Loucy (cell line): Measurements from ENCODE around the gene RTN4RL2.

Experiments
- H2AFZ ChIP-seq: fragments of 200-600 bp; sonication (generic); 2 replicates; pipeline ENCODE4 v1.6.0; 2016; ENCODE audit warnings: antibody characterized with exemption, mild to moderate bottlenecking, low read length, moderate library complexity
- H3F3A ChIP-seq: fragments of 200-600 bp; 2 replicates; pipeline ENCODE4 v1.6.0; 2016; ENCODE audit warnings: antibody characterized with exemption, low read depth, mild to moderate bottlenecking
- H3K27me3 ChIP-seq: fragments of 200-600 bp; sonication (generic); 2 replicates; pipeline ENCODE4 v1.6.1; 2014; ENCODE audit warnings: low read length, mild to moderate bottlenecking; ENCODE audit not compliant: insufficient read depth, poor library complexity, severe bottlenecking
- H3K36me3 ChIP-seq: fragments of 200-600 bp; sonication (generic); 2 replicates; pipeline ENCODE4 v1.6.1; 2016; ENCODE audit warnings: low read length; ENCODE audit not compliant: insufficient read depth
- H3K4me1 ChIP-seq: fragments of 200-600 bp; sonication (generic); 2 replicates; pipeline ENCODE4 v1.5.1; 2014; ENCODE audit warnings: low read length, mild to moderate bottlenecking; ENCODE audit not compliant: insufficient read depth, poor library complexity, severe bottlenecking
- H3K4me2 ChIP-seq: fragments of 200-600 bp; sonication (generic); 2 replicates; pipeline ENCODE4 v1.6.0; 2014; ENCODE audit warnings: antibody characterized with exemption, low read length, low read depth, mild to moderate bottlenecking; ENCODE audit not compliant: poor library complexity, severe bottlenecking
- H3K4me3 ChIP-seq: fragments of 200-600 bp; sonication (generic); 2 replicates; pipeline ENCODE4 v1.5.1; 2014; ENCODE audit warnings: low read length, mild to moderate bottlenecking, mixed read lengths; ENCODE audit not compliant: poor library complexity, severe bottlenecking
- H3K79me2 ChIP-seq: fragments of 200-600 bp; sonication (generic); 2 replicates; pipeline ENCODE4 v1.6.1; 2014; ENCODE audit warnings: low read length; ENCODE audit not compliant: insufficient read depth
- H3K9ac ChIP-seq: fragments of 200-600 bp; sonication (generic); 2 replicates; pipeline ENCODE4 v1.6.0; 2014; ENCODE audit warnings: mild to moderate bottlenecking, low read depth, low read length, moderate library complexity; ENCODE audit not compliant: poor library complexity, severe bottlenecking
- H3K9me2 ChIP-seq: fragments of 200-600 bp; sonication (generic); replicated peaks from 2 replicates; pipeline ENCODE4 v1.6.1; 2016; ENCODE audit warnings: low read depth, low read length, mixed read lengths
- H3K9me3 ChIP-seq: fragments of 200-600 bp; sonication (generic); 2 replicates; pipeline ENCODE4 v1.6.1; 2014; ENCODE audit warnings: mild to moderate bottlenecking, antibody characterized with exemption, low read length, low read depth; ENCODE audit not compliant: insufficient read depth
- H4K20me1 ChIP-seq: fragments of 200-600 bp; sonication (generic); 2 replicates; pipeline ENCODE4 v1.6.0; 2014; ENCODE audit warnings: antibody characterized with exemption, low read length, mild to moderate bottlenecking; ENCODE audit not compliant: insufficient read depth, poor library complexity, severe bottlenecking
- EZH2phosphoT487 ChIP-seq: fragments of 200-600 bp; IDR thresholded peaks from 2 replicates; pipeline ENCODE4 v1.6.1; 2018; ENCODE audit warnings: antibody characterized with exemption, mild to moderate bottlenecking, moderate library complexity, borderline replicate concordance
- TF ChIP-seq, protein P1 (sequence below): fragments of 200-600 bp; sonication (generic); conservative IDR thresholded peaks from 2 replicates; pipeline ENCODE4 v1.5.1; 2014; ENCODE audit warnings: mild to moderate bottlenecking, antibody characterized with exemption, low read length

Gene RTN4RL2

GRCh38 chr11:57477507-57478189 lies 17.3 kb downstream of the RTN4RL2 start:
- H3K36me3 ChIP-seq = no peaks in the 10 kb centered on the region
- H3K9me2 ChIP-seq = no peaks in the 10 kb centered on the region
- H4K20me1 ChIP-seq = no peaks in the 10 kb centered on the region
- H3K79me2 ChIP-seq = no peaks in the 10 kb centered on the region; the same call in 1 of the 2 replicates
- H3F3A ChIP-seq = no peaks in the 10 kb centered on the region
- H3K27me3 ChIP-seq = no peaks in the 10 kb centered on the region
- H3K9me3 ChIP-seq = no peaks in the 10 kb centered on the region
- H3K4me1 ChIP-seq = peaks cover 32% of the 10 kb centered on the region
- no peak overlapping the region for H3K4me3 ChIP-seq
- H3K9ac ChIP-seq = no peak overlapping the region
- no peak overlapping the region for H3K4me2 ChIP-seq
- TF ChIP-seq, protein P1, sequence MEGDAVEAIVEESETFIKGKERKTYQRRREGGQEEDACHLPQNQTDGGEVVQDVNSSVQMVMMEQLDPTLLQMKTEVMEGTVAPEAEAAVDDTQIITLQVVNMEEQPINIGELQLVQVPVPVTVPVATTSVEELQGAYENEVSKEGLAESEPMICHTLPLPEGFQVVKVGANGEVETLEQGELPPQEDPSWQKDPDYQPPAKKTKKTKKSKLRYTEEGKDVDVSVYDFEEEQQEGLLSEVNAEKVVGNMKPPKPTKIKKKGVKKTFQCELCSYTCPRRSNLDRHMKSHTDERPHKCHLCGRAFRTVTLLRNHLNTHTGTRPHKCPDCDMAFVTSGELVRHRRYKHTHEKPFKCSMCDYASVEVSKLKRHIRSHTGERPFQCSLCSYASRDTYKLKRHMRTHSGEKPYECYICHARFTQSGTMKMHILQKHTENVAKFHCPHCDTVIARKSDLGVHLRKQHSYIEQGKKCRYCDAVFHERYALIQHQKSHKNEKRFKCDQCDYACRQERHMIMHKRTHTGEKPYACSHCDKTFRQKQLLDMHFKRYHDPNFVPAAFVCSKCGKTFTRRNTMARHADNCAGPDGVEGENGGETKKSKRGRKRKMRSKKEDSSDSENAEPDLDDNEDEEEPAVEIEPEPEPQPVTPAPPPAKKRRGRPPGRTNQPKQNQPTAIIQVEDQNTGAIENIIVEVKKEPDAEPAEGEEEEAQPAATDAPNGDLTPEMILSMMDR = no peak
- TF ChIP-seq EZH2phosphoT487 = no peak
- H2AFZ ChIP-seq = no peak overlapping the region

DNA sequence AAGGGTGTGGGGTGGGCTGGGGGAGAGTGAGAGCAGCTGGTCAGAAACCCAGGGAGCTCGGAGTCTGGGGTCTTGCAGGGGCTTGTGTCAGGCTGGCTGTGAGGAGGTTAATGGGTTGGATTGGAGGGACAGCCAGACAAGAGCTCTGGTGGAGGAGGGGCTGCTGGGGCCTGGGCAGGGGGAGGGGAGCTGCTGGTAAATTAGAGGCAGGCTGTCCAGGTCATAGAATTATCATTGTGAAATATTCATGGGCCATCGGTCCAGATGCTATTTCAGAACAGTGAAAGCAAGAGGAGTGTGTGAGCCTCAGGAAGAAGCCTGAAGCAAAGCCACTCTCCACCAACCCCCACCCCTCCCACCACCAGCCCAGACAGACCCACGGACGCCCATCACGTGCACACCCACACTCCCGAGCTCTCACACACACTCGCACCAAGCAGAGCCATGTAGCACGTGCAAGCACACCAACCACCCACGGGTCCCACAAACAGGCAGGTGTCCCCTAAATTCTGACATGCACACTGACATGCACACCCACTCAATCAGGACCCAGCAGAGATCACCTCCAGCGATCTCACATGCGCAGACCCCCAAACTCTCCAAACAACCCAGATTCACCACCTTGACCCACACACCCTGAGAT lies 18.8 kb downstream of the RTN4RL2 start:
- H3K4me2 ChIP-seq = no peak overlapping the region
- H3K27me3 ChIP-seq = no peaks in the 10 kb centered on the region
- H4K20me1 ChIP-seq = no peaks in the 10 kb centered on the region
- peaks cover 24% of the 10 kb centered on the region for H3K4me1 ChIP-seq
- no peak overlapping the region for H3K9ac ChIP-seq
- H3K4me3 ChIP-seq = no peak overlapping the region
- H3K79me2 ChIP-seq = no peaks in the 10 kb centered on the region; the same call in 1 of the 2 replicates
- TF ChIP-seq, protein P1 = no peak
- no peak for TF ChIP-seq EZH2phosphoT487
- no peaks in the 10 kb centered on the region for H3K9me2 ChIP-seq
- peaks cover 3% of the 10 kb centered on the region; the same call in 1 of the 2 replicates for H3K36me3 ChIP-seq
- no peaks in the 10 kb centered on the region for H3K9me3 ChIP-seq
- H2AFZ ChIP-seq = no peak overlapping the region
- no peaks in the 10 kb centered on the region for H3F3A ChIP-seq

GRCh38 chr11:57479911-57480310 lies 19.6 kb downstream of the RTN4RL2 start:
- Histone ChIP-seq H3K4me2 (no peak overlapping the region), H2AFZ (no peak overlapping the region), H3K9me2 (no peaks in the 10 kb centered on the region), H3K9me3 (no peaks in the 10 kb centered on the region), H3K79me2 (no peaks in the 10 kb centered on the region; the same call in 1 of the 2 replicates), H3K36me3 (peaks cover 8% of the 10 kb centered on the region; the same call in 1 of the 2 replicates), H3K9ac (no peak overlapping the region), H3K4me1 (peaks cover 17% of the 10 kb centered on the region), H3F3A (no peaks in the 10 kb centered on the region), H3K4me3 (no peak overlapping the region), H3K27me3 (no peaks in the 10 kb centered on the region), H4K20me1 (no peaks in the 10 kb centered on the region)
- TF ChIP-seq EZH2phosphoT487 = no peak
- TF ChIP-seq, protein P1 = no peak
